SIG-M5 (cell line): ENCODE data around the gene TPM1.

Experiments
- DNase-seq: peaks from one replicate; lab custom pipeline; 2025; lab: John Stamatoyannopoulos, UW

The TPM1 gene

GRCh38 chr15:63016234-63016633 lies 26.3 kb upstream of the TPM1 start:
- DNase-seq, result no peak

GRCh38 chr15:63018639-63019038 lies 23.9 kb upstream of the TPM1 start:
- no peak for DNase-seq

DNA sequence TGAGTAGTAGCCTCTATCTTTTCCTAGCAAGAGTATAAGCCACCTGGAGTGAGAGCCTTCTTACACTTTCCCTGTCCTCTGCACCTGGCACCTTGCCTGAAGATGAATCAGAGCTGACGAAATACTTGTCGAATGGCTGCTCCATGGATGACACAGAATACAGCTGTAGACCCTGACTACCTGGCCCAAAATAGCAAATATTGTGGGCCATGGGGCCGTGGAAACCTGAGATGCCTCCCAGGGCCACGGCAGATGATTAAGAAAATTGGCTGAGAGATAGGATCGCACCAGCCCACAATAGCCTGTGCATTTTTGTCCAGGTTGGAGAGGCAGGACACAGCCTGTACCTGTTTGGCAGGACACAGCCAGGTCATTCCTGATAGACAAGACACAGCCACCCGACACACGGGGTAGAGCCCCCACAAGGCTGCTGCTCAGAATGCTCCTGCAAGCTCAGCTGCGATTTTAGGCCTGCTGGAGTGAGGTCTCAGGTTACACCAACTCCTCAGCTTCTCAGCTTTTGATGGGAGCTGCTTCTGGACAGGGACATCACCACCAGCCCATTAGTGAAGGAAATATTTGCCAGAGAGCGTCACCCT lies 22.9 kb upstream of the TPM1 start:
- DNase-seq, result no peak

- DNase-seq, result no peak
Measured at GRCh38 chr15:63020128-63020527, 22.4 kb upstream of the TPM1 start.

DNA sequence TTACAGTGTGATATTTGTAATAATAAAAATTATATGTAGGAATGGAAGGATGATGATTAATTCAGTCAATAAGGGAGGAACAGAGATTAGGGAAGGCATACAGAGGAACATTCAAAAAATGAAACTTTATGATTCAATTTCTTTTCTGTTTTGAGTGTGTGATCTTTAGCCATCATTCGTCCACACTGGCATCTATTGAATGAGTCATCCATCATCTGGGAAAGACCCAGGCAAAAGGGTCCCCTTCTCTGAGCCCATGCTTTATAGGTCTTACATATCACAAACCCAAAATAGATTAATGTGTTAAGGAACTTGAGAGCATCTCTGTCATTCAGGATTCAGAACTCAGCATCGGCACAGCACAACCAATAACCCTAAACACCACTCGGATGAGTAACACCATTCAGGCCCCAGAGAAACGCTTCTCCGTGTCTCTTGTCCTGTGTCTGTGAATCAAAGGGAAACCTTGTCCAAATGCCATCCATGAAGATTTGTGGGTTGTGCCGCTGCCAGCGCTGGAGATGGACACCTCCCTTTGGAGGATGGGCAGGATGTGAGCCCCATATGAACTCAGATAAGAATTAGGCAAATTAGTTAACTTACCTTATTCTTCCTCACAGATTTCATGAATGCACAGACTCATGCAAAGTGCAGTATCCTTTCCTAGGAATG lies 21.7 kb upstream of the TPM1 start:
- no peak for DNase-seq

GRCh38 chr15:63022181-63022580 lies 20.4 kb upstream of the TPM1 start:
- no peak for DNase-seq

DNA sequence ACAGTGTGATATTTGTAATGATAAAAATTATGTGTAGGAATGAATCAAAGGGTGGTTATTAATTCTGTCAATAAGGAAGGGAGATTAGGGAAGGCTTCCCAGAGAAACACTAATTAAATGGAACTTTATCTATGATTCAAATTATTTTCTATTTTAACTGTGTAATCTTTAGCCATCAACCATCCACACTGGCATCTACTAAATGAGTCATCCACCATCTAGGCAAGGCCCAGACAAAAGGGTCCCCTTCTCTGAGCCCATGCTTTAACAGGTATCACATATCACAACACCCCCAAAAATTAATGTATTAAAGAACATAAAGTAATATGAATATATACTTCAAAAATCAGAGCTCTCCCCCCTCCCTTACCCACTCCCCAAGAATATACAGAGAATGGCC lies 19.9 kb upstream of the TPM1 start:
- DNase-seq, result no peak

DNA sequence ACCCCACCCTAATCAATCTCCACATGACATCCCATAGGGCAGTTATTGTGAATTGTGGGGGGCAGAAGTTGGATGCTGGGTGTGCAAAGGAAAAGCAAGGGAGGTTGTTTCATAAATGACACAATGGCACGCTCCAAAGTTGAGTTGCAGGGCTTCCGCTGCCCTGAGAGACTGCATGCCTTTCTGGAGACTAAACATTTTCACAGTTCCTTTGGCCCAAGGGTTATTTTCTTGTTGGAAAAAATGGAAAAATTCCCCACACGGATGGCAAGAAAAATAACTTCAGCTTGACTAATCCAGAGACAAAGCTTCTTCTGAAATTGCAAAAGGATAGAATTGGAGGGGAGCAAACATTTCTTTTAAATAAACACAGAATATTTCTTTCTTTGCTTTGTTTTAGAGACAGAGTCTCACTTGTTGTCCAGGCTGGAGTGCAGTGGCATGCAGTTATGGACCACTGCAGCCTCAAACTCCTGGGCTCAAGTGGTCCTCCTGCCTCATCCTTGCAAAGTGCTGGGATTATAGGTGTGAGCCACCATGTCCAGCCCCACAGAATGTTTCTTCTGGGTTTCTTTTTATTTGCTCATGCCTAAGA lies 19.1 kb upstream of the TPM1 start:
- no peak for DNase-seq

GRCh38 chr15:63025460-63025859 lies 17.1 kb upstream of the TPM1 start:
- DNase-seq, result no peak

DNA sequence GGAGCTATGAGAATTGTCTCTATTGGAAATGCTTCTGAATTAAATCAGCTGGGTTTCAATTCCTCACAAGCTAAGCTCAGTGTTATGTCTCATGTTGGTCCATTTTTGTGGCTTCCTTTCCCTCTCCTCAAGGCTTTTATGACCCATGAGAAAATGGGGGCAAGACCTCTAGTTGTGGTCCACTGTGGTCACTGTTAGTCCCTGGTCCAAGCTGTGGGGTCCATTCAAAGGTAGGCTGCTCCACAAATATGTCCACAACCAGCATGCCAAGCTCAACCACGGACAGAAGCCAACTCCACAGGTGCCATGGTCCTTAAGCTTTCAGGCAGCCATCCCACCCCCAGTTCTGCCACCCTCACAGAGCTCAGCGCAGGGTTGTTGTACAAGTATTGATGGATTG lies 14.9 kb upstream of the TPM1 start:
- DNase-seq, result no peak

DNA sequence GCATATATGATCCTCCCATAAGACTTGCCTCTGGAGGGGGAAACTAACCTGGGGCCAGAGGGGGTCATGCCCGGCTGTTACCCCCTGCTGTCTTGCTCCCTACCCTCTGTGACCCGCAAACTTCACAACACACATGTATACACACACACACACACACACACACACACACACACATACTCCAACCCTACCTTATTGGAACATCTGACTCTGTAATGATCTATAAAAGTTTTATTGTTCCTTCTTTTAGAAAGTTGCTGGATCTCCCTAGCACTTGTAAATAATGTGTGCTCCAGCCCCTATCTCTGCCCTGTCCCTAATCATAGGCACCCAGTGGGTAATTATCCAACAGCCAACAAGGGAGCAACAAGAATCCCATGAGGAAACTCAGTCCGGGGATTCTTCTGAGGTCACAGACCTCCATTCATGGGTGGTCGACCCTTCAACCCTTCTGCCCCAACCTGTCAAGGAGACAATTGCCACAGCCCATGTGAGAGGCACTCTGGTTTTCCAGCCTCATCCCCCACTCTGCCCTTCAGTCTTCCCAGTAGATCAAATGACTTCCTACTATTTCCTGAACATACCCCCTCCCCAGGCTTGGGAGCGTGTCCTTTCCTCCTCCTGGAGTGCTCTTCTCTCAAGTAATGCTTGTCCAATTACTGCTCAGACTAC lies 14.0 kb upstream of the TPM1 start:
- DNase-seq, result no peak

DNA sequence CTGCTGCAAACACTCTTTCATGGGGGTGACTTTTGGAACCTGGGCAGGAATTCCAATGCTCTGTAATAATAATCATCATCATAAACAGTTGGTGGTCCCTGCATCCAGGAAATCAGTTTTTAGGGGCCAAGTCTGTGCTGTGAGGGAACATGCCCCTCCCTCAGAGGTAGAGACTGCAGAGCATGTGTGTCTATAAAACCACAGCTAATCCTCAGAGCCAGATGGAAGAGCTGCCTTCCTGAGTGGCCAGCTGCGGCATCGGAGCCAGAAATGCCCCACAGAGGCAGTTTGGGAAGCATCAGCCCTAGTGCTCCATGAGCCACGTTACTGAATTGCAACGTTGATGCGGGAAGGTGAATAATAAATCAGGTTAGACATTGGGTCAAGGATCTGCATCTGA lies 12.9 kb upstream of the TPM1 start:
- no peak for DNase-seq

GRCh38 chr15:63030101-63030551 lies 12.4 kb upstream of the TPM1 start:
- no peak for DNase-seq

GRCh38 chr15:63034578-63034977 lies 8.0 kb upstream of the TPM1 start:
- no peak for DNase-seq

- DNase-seq, result no peak
Measured at GRCh38 chr15:63035253-63035652, 7.3 kb upstream of the TPM1 start.

GRCh38 chr15:63035977-63036376 lies 6.6 kb upstream of the TPM1 start:
- no peak for DNase-seq

DNA sequence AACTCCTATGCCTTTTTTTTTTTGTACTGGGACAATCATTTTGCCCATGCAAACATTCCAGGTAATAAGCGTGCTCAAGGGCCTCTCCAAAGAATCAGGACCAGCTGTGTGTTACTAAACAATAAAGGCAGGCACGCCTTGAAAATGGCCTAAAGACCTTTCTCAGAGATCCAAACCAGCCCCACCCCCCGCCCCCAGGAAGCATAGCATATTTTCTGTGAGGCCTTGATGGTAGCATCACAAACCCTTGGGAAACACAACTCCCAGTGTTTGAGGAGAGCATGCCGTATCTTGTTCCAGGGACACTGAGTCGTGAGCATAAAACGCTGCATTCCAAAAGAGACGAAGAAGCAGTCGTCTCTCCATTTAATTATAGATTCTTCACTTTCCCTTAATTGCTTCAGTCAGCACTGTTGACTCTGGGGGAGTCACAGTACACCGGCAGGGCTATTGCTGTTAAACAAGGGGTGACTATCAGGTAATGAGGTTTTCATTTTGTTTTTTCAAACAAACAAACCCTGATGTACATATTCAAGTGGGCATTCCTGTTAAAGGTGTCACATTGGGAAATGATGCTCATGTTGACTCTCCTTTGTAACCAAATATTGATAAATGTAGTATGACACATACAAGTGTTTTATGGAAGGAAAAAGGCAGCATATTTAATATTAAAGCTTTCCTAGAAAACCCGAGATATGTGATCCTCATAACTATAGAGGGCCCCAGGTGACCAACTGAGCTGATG lies 4.4 kb upstream of the TPM1 start:
- DNase-seq, result no peak

- DNase-seq, result no peak
Measured at GRCh38 chr15:63038926-63039673, 3.4 kb upstream of the TPM1 start.

DNA sequence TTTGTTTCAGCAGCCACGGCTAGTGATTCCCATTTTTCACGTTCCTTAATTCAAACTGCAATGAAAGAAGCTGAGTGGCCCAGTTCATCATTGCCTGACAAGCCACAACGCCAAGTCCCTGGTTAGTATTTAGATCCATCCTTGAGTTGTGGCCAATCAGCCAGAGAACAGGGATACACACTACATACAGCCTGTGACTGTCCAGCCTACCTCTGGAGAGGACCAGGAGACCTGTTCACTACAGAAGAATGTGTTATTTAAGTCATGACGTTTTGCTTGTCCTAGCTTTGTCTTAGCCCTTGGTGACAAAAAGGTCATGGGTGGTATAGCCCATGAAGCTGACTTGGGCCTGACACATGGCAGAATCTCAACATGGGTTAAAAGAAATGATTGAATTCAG lies 2.7 kb upstream of the TPM1 start:
- DNase-seq, result no peak

GRCh38 chr15:63040509-63040908 lies 2.0 kb upstream of the TPM1 start:
- DNase-seq, result no peak

- DNase-seq, result no peak
Measured at GRCh38 chr15:63040954-63041353, 1.6 kb upstream of the TPM1 start.
